Measurements from ENCODE around the gene CHMP6.

CHMP6 gene

DNA sequence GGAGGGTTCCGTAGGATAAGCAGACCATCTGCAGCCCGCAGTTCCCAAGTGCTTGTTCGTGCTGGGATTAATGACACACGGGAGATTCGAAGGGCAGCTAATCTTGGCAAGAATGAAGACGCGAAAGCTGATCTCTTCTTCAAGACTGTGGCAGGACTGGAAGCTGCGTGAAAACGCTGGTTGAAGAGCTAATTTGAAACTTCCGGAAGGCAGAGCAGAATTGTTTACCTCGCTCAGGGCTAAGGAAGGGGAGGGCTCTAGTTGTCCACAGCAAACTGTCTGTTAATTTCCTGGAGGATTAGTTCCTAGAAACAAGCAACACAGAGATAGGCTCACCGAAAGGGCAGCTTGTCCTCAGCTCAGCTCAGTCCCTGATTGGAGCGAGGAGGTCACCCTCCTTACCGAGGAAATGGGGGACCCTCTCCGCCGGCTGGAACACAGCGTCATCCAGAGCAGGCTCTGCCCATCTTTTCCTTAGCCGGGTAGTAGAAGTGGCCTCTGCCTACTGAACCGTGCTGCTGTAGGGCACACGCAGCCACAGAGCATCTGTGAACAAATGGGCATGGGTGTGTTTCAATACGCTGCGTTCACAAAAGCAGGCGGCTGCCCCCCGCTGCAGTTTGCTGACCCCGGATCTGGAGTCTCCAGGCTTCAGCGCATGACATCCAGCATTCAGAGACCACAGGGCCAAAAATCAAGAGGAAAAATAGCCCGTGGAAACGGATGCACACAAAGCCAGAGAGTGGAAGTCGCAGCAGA lies 26.6 kb downstream of the CHMP6 start:
- peak; percentile 55 for DNase-seq (ENCODE audit: low read depth)
- TF ChIP-seq, protein P1, sequence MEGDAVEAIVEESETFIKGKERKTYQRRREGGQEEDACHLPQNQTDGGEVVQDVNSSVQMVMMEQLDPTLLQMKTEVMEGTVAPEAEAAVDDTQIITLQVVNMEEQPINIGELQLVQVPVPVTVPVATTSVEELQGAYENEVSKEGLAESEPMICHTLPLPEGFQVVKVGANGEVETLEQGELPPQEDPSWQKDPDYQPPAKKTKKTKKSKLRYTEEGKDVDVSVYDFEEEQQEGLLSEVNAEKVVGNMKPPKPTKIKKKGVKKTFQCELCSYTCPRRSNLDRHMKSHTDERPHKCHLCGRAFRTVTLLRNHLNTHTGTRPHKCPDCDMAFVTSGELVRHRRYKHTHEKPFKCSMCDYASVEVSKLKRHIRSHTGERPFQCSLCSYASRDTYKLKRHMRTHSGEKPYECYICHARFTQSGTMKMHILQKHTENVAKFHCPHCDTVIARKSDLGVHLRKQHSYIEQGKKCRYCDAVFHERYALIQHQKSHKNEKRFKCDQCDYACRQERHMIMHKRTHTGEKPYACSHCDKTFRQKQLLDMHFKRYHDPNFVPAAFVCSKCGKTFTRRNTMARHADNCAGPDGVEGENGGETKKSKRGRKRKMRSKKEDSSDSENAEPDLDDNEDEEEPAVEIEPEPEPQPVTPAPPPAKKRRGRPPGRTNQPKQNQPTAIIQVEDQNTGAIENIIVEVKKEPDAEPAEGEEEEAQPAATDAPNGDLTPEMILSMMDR (IDR thresholded peaks at IDR 0.05; ENCODE audit: insufficient read depth, low read depth, low read length, missing control alignments), result no peak
- H3K4me3 ChIP-seq (ENCODE audit: low read depth, low read length), result peak overlapping the region; percentile 22

DNA sequence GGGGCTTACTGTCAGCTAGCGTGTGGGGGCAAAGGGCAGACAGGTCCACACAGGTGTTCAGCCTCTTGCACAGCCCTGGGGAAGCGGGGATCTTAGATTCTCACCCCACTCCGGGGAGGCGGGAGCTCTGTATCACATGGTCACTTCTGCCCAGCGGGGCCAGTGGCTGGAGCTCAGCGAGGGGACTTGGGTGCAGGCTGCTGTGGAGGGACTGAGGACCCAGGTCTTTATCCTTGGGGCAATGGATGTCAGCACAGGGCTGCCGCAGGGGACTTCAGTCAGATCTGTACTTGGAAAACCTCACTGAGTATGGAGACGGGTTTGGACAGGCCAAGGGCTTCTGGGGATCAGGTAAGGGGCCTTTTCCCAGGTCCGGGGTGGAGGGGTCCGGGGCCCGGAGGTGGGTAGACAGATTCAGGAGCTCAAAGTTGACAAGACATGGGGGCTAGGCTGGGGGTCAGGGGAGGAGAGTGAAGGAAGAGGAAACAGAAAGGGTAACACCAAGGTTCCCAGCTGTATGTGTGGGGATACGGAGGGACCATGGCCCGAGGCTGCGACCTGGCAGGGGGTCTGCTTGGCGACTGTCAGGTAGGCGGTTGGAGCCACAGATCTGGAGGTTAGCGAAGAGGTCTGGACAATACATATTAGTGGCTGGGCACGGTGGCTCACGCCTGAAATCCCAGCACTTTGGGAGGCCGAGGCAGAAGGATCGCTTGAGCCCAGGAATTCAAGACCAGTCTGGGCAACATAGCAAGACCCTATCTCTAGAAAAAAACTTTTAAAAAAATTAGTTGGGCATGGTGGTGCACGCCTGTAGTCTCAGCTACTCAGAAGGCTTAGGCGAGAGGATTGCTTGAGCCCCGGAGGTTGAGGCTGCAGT lies 28.2 kb downstream of the CHMP6 start:
- H3K4me3 ChIP-seq (ENCODE audit: low read depth, low read length), result no peak overlapping the region
- TF ChIP-seq, protein P1 (IDR thresholded peaks at IDR 0.05; ENCODE audit: insufficient read depth, low read depth, low read length, missing control alignments), result no peak
- no peak for DNase-seq (ENCODE audit: low read depth)

DNA sequence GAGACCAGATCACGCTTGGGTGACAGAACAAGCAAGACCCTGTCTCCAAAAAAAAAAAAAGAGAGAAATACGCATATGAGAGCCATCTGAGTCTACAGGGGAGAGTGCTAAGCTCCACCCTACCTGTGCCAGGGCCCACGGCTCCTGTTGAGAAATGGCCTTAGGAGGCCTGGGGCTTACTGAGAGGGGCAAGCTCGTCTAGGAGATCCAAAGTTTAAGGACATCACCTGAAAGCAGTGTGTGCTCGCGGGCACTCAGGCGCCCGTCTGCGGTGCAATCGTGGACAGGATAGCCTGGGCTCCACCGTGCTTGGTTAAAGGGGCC lies 28.8 kb downstream of the CHMP6 start:
- no peak overlapping the region for H3K4me3 ChIP-seq (ENCODE audit: low read depth, low read length)
- DNase-seq (ENCODE audit: low read depth), result no peak
- TF ChIP-seq, protein P1 (IDR thresholded peaks at IDR 0.05; ENCODE audit: insufficient read depth, low read depth, low read length, missing control alignments), result no peak

DNA sequence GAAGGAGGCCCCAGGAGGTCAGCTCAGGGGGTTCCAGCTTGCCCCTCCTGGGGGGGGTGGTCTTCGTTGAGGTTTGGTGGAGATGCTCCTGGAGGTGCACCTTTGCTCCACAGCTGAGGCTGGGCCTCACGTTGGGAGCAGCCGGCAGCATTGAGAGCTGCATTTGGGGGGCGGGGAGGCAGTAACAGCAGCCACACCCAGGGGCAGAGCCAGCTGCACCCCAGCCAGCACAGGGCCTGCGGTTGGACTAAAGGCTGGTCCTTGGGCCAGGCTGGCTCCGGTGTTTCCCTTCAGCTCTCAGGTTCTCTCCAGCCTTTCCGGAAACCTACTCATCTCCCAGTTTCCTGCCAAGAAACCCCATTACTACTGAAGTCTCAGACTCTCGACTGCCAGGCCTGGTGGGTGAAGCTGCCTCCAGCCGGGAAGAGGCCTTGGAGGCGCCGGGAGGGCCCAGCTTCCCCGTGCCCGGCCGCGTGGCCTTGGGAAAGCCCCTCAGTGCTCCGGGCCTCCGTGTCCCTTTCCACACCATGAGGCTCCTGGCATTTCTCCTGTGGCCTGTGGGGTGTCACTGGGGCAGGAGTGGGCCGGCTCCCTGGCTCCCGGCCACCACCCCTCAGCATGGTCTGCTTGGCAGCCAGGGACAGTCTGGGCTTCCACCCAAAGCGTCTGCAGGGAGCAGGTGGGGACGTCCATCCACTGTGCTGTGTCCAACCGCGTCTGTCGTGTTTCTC lies 29.3 kb downstream of the CHMP6 start:
- TF ChIP-seq, protein P1 (IDR thresholded peaks at IDR 0.05; ENCODE audit: insufficient read depth, low read depth, low read length, missing control alignments), result no peak
- H3K4me3 ChIP-seq (ENCODE audit: low read depth, low read length), result no peak overlapping the region

DNA sequence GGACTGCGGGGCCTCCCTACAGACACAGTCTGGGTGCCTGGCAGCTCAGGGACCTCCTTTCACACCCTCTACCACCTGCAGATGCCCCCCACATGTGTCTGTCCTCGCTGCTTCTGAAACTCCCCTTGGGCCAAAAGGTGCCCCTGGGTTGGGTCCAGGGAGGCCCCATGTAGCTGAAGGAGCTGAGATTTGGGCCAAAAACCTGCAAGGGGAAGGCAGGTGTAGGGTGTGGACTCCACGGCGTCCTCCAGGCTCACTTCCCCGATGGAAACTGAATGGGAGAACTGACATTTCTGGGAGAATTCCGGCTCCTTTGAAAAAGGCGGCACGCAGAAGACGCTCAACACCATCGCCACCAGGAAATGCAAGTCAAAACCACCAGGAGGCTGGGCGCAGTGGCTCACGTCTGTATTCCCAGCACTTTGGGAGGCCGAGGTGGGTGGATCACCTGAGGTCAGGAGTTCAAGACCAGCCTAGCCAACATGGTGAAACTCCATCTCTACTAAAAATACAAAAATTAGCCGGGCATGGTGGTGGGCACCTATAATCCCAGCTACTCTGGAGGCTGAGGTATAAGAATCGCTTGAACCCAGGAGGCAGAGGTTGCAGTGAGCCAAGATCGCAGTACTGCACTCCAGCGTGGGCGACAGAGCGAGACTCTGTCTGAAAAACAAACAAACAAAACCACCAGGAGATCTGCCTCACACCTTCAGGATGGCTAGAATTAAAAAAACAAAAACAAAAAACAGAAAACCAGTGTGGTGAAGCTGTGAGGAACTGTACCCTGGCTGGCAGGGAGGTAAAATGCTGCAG lies 30.1 kb downstream of the CHMP6 start:
- TF ChIP-seq, protein P1 (IDR thresholded peaks at IDR 0.05; ENCODE audit: insufficient read depth, low read depth, low read length, missing control alignments), result no peak
- DNase-seq (ENCODE audit: low read depth), result no peak
- H3K4me3 ChIP-seq (ENCODE audit: low read depth, low read length), result no peak overlapping the region

More for the DNA sequence above, 29.3 kb downstream of the CHMP6 start:
- no peak for DNase-seq (ENCODE audit: low read depth)

DNA sequence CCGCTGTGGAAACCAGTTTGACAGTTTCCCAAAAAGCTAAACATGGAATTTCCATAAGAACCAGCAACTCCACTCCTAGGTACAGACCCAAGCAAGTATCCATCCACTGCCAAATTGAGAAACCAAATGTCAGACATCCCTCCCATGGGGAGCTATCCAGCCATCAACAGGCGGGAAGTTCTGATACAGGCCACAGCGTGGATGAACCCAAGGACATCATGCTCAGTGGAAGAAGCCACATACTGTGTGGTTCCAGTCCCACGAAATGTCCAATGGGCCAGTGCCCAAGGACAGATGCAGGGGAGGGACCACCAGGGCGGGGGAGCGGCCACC lies 30.7 kb downstream of the CHMP6 start:
- DNase-seq (ENCODE audit: low read depth), result no peak
- H3K4me3 ChIP-seq (ENCODE audit: low read depth, low read length), result no peak overlapping the region
- TF ChIP-seq, protein P1 (IDR thresholded peaks at IDR 0.05; ENCODE audit: insufficient read depth, low read depth, low read length, missing control alignments), result no peak
